Chondrocyte (in vitro differentiated cells): ENCODE data around the gene ARHGAP22. TPM values are rescaled to one million over a fixed set of nuclear protein-coding genes. Genes with fewer than 3 reads are reported as not detected.

ENCODE experiments used
- DNase-seq: peaks from one replicate; pipeline ENCODE4 v3.0.0; 2021; ENCODE audit warnings: mixed read lengths, low spot score
- H3K27ac Mint-ChIP-seq: one replicate; pipeline ENCODE4 v1.8.0; 2021; ENCODE audit warnings: mild to moderate bottlenecking, moderate library complexity, mixed read lengths; ENCODE audit not compliant: unreplicated experiment
- H3K27me3 Mint-ChIP-seq: 2 replicates; pipeline ENCODE4 v1.8.0; 2021; ENCODE audit warnings: low read depth, mixed read lengths
- H3K36me3 Mint-ChIP-seq: 2 replicates; pipeline ENCODE4 v1.8.0; 2021; ENCODE audit warnings: low read depth, mixed read lengths
- H3K4me1 Mint-ChIP-seq: 2 replicates; pipeline ENCODE4 v1.8.0; 2021; ENCODE audit warnings: low read depth, mild to moderate bottlenecking, mixed read lengths
- H3K4me3 Mint-ChIP-seq: one replicate; pipeline ENCODE4 v1.8.0; 2021; ENCODE audit warnings: mild to moderate bottlenecking, moderate library complexity, mixed read lengths; ENCODE audit not compliant: unreplicated experiment
- H3K9me3 Mint-ChIP-seq: 2 replicates; pipeline ENCODE4 v1.8.0; 2021; ENCODE audit warnings: low read depth, mixed read lengths
- CTCF ChIP-seq: fragments of 200-600 bp; sonication (generic); IDR thresholded peaks from 2 replicates; pipeline ENCODE4 v1.5.0; 2021; ENCODE audit warnings: antibody characterized with exemption, mild to moderate bottlenecking, moderate library complexity
- total RNA-seq: library from RNA; stranded (reverse); gene quantifications from 3 replicates; pipeline ENCODE4 v1.2.1, GENCODE V29; 2021

The ARHGAP22 gene
- total RNA-seq, 1 donor from 2014 or later = 8.8 TPM

GRCh38 chr10:48567346-48567745 lies 37.5 kb downstream of the ARHGAP22 start:
- no peak for TF ChIP-seq CTCF
- Mint-ChIP-seq H3K4me1 (no peaks in the 10 kb centered on the region), H3K9me3 (no peaks in the 10 kb centered on the region), H3K27ac (no peak overlapping the region), H3K4me3 (no peak overlapping the region), H3K27me3 (no peaks in the 10 kb centered on the region), H3K36me3 (no peaks in the 10 kb centered on the region)
- DNase-seq = no peak

GRCh38 chr10:48564466-48565160 lies 40.3 kb downstream of the ARHGAP22 start:
- TF ChIP-seq CTCF = no peak
- H3K4me1 Mint-ChIP-seq = no peaks in the 10 kb centered on the region
- H3K4me3 Mint-ChIP-seq = no peak overlapping the region
- H3K36me3 Mint-ChIP-seq = no peaks in the 10 kb centered on the region
- no peak for DNase-seq
- H3K27me3 Mint-ChIP-seq = no peaks in the 10 kb centered on the region
- no peak overlapping the region for H3K27ac Mint-ChIP-seq
- peaks cover 4% of the 10 kb centered on the region for H3K9me3 Mint-ChIP-seq

GRCh38 chr10:48557511-48558123 lies 47.3 kb downstream of the ARHGAP22 start:
- no peak for DNase-seq
- no peak for TF ChIP-seq CTCF
- Mint-ChIP-seq H3K4me3 (no peak overlapping the region), H3K36me3 (no peaks in the 10 kb centered on the region), H3K27me3 (no peaks in the 10 kb centered on the region), H3K9me3 (peaks cover 4% of the 10 kb centered on the region), H3K4me1 (peaks cover 9% of the 10 kb centered on the region), H3K27ac (no peak overlapping the region)

GRCh38 chr10:48556713-48557112 lies 48.2 kb downstream of the ARHGAP22 start:
- H3K4me1 Mint-ChIP-seq = peaks cover 9% of the 10 kb centered on the region
- no peak overlapping the region for H3K27ac Mint-ChIP-seq
- no peaks in the 10 kb centered on the region for H3K36me3 Mint-ChIP-seq
- peaks cover 4% of the 10 kb centered on the region for H3K9me3 Mint-ChIP-seq
- TF ChIP-seq CTCF = no peak
- H3K27me3 Mint-ChIP-seq = no peaks in the 10 kb centered on the region
- H3K4me3 Mint-ChIP-seq = no peak overlapping the region
- DNase-seq = no peak

- DNase-seq = no peak
- Mint-ChIP-seq H3K27me3 (no peaks in the 10 kb centered on the region), H3K27ac (no peak overlapping the region), H3K4me1 (peaks cover 9% of the 10 kb centered on the region), H3K36me3 (no peaks in the 10 kb centered on the region), H3K9me3 (peaks cover 4% of the 10 kb centered on the region), H3K4me3 (no peak overlapping the region)
- TF ChIP-seq CTCF = no peak
These were observed 48.8 kb downstream of the ARHGAP22 start for GRCh38 chr10:48556065-48556464.
